Neural progenitor cell (in vitro differentiated cells): Measurements from ENCODE around the gene HTR3D. TPM values are rescaled to one million over a fixed set of nuclear protein-coding genes. Genes with fewer than 3 reads are reported as not detected.

ENCODE experiments used
- DNase-seq: peaks from one replicate; pipeline ENCODE4 v3.0.0-alpha.2; 2016; ENCODE audit warnings: low spot score
- H2AFZ ChIP-seq: fragments of 200-600 bp; sonication (generic); replicated peaks from 2 replicates; pipeline ENCODE4 v1.6.1; 2016; ENCODE audit warnings: antibody characterized with exemption
- H3F3A ChIP-seq: fragments of 200-600 bp; sonication (generic); 2 replicates; pipeline ENCODE4 v1.6.1; 2016; ENCODE audit warnings: antibody characterized with exemption, low read depth
- H3K27ac ChIP-seq: fragments of 200-600 bp; sonication (generic); 2 replicates; pipeline ENCODE4 v1.5.1; 2016; ENCODE audit warnings: mild to moderate bottlenecking
- H3K27me3 ChIP-seq: fragments of 200-600 bp; sonication (generic); 2 replicates; pipeline ENCODE4 v1.6.1; 2016; ENCODE audit warnings: mild to moderate bottlenecking, moderate library complexity
- H3K36me3 ChIP-seq: fragments of 200-600 bp; sonication (generic); 2 replicates; pipeline ENCODE4 v1.5.1; 2016
- H3K4me1 ChIP-seq: fragments of 200-600 bp; sonication (generic); 2 replicates; pipeline ENCODE4 v1.6.1; 2016; ENCODE audit warnings: mixed run types
- H3K4me2 ChIP-seq: fragments of 200-600 bp; sonication (generic); 2 replicates; pipeline ENCODE4 v1.6.1; 2016
- H3K4me3 ChIP-seq: fragments of 200-600 bp; sonication (generic); 2 replicates; pipeline ENCODE4 v1.5.1; 2016
- H3K79me2 ChIP-seq: fragments of 200-600 bp; sonication (generic); 2 replicates; pipeline ENCODE4 v1.6.1; 2016; ENCODE audit warnings: low read depth
- H3K9ac ChIP-seq: fragments of 200-600 bp; sonication (generic); 2 replicates; pipeline ENCODE4 v1.6.1; 2016
- H3K9me3 ChIP-seq: fragments of 200-600 bp; sonication (generic); 2 replicates; pipeline ENCODE4 v1.5.1; 2016; ENCODE audit warnings: low read depth
- H4K20me1 ChIP-seq: fragments of 200-600 bp; sonication (generic); 2 replicates; pipeline ENCODE4 v1.6.1; 2016; ENCODE audit warnings: low read depth
- H3K27ac Mint-ChIP-seq: 3 replicates; pipeline ENCODE4 v1.8.0; 2021; ENCODE audit warnings: mixed read lengths
- H3K27me3 Mint-ChIP-seq: 2 replicates; pipeline ENCODE4 v1.8.0; 2022; ENCODE audit warnings: low read depth, mild to moderate bottlenecking, inconsistent platforms, moderate library complexity, mixed read lengths; ENCODE audit not compliant: insufficient read depth
- H3K36me3 Mint-ChIP-seq: 3 replicates; pipeline ENCODE4 v1.8.0; 2021; ENCODE audit warnings: mixed read lengths
- H3K4me1 Mint-ChIP-seq: 3 replicates; pipeline ENCODE4 v1.8.0; 2021; ENCODE audit warnings: mixed read lengths
- H3K4me3 Mint-ChIP-seq: 3 replicates; pipeline ENCODE4 v1.8.0; 2021; ENCODE audit warnings: mild to moderate bottlenecking, moderate library complexity, mixed read lengths
- H3K9me3 Mint-ChIP-seq: 3 replicates; pipeline ENCODE4 v1.8.0; 2020; ENCODE audit warnings: mixed read lengths
- EZH2 ChIP-seq: fragments of 200-600 bp; sonication (generic); IDR thresholded peaks from 2 replicates; pipeline ENCODE4 v1.6.1; 2017; ENCODE audit warnings: antibody characterized with exemption, mild to moderate bottlenecking, moderate library complexity
- EZH2phosphoT487 ChIP-seq: fragments of 200-600 bp; sonication (generic); IDR thresholded peaks from 2 replicates; pipeline ENCODE4 v1.6.1; 2017; ENCODE audit warnings: antibody characterized with exemption
- total RNA-seq: library from RNA; depleted of rRNA; stranded (reverse); fragments of >200 nt; gene quantifications from 2 replicates; pipeline ENCODE4 v1.2.3, GENCODE V29; 2015; ENCODE audit warnings: low replicate concordance
- TF ChIP-seq, protein P1 (sequence below): fragments of 200-600 bp; sonication (generic); IDR thresholded peaks from 2 replicates; pipeline ENCODE4 v1.5.1; 2017; ENCODE audit warnings: antibody characterized with exemption, mild to moderate bottlenecking

The HTR3D gene
- total RNA-seq, 1 donor from 2014 or later = not detected

DNA sequence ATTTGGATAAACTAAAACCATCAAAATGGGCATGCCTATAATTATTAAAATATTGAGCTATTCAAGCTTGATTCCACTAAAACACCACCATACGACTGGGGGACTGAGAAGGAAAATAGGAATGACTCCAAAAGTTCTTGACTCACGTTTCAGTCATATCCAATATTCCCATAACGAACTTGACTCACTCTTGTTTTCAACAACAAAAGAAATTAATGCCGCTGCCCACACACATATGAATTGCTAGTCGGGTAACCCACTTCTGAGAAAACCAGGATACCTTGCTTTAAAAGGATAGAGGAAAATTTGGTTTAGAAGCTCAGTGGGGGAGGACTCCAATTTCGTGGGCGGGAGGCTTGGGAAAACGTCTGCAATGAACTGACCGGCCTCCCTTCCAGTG is 26.5 kb downstream of the HTR3D start:
- H3K27ac ChIP-seq = no peak overlapping the region
- no peaks in the 10 kb centered on the region for H3F3A ChIP-seq
- H3K4me3 ChIP-seq = no peak overlapping the region
- H4K20me1 ChIP-seq = no peaks in the 10 kb centered on the region
- no peak overlapping the region for H3K4me3 Mint-ChIP-seq
- H3K27me3 ChIP-seq = no peaks in the 10 kb centered on the region
- no peak for TF ChIP-seq EZH2phosphoT487
- TF ChIP-seq EZH2 = no peak
- TF ChIP-seq, protein P1, sequence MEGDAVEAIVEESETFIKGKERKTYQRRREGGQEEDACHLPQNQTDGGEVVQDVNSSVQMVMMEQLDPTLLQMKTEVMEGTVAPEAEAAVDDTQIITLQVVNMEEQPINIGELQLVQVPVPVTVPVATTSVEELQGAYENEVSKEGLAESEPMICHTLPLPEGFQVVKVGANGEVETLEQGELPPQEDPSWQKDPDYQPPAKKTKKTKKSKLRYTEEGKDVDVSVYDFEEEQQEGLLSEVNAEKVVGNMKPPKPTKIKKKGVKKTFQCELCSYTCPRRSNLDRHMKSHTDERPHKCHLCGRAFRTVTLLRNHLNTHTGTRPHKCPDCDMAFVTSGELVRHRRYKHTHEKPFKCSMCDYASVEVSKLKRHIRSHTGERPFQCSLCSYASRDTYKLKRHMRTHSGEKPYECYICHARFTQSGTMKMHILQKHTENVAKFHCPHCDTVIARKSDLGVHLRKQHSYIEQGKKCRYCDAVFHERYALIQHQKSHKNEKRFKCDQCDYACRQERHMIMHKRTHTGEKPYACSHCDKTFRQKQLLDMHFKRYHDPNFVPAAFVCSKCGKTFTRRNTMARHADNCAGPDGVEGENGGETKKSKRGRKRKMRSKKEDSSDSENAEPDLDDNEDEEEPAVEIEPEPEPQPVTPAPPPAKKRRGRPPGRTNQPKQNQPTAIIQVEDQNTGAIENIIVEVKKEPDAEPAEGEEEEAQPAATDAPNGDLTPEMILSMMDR = no peak
- H3K27me3 Mint-ChIP-seq = no peaks in the 10 kb centered on the region
- H3K4me1 ChIP-seq = no peaks in the 10 kb centered on the region
- no peaks in the 10 kb centered on the region for H3K79me2 ChIP-seq
- no peaks in the 10 kb centered on the region for H3K9me3 ChIP-seq
- H3K9me3 Mint-ChIP-seq = no peaks in the 10 kb centered on the region
- no peaks in the 10 kb centered on the region for H3K36me3 Mint-ChIP-seq
- H3K4me2 ChIP-seq = no peak overlapping the region
- H3K4me1 Mint-ChIP-seq = peaks cover 11% of the 10 kb centered on the region
- H3K27ac Mint-ChIP-seq = no peak overlapping the region
- H3K36me3 ChIP-seq = no peaks in the 10 kb centered on the region
- H2AFZ ChIP-seq = no peak overlapping the region
- H3K9ac ChIP-seq = no peak overlapping the region
- DNase-seq = no peak

DNA sequence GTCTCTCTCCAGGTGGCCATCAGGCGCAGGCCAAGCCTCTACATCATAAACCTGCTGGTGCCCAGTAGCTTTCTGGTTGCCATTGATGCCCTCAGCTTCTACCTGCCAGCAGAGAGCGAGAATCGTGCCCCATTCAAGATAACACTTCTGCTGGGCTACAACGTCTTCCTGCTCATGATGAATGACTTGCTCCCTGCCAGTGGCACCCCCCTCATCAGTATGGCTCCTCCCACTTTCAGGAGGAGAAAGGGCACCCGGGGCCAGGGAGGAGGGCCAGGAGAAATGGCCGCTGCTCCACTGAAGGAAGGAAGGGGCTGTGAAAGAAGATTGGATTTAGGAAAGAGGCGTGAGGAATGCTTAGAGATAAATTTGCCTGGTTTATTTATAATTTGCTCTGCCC is 27.9 kb downstream of the HTR3D start:
- no peak overlapping the region for H3K4me3 ChIP-seq
- H3K9me3 ChIP-seq = no peaks in the 10 kb centered on the region
- H3K27me3 ChIP-seq = no peaks in the 10 kb centered on the region
- H3K4me2 ChIP-seq = no peak overlapping the region
- no peak overlapping the region for H3K27ac ChIP-seq
- no peak overlapping the region for H3K9ac ChIP-seq
- peak overlapping the region; percentile 48 for H2AFZ ChIP-seq
- H3F3A ChIP-seq = no peaks in the 10 kb centered on the region
- H3K27me3 Mint-ChIP-seq = no peaks in the 10 kb centered on the region
- no peak overlapping the region for H3K27ac Mint-ChIP-seq
- no peaks in the 10 kb centered on the region for H3K4me1 ChIP-seq
- H3K4me3 Mint-ChIP-seq = no peak overlapping the region
- no peaks in the 10 kb centered on the region for H4K20me1 ChIP-seq
- no peak for DNase-seq
- H3K36me3 Mint-ChIP-seq = no peaks in the 10 kb centered on the region
- peaks cover 11% of the 10 kb centered on the region for H3K4me1 Mint-ChIP-seq
- H3K9me3 Mint-ChIP-seq = no peaks in the 10 kb centered on the region
- no peak for TF ChIP-seq EZH2phosphoT487
- H3K36me3 ChIP-seq = no peaks in the 10 kb centered on the region
- H3K79me2 ChIP-seq = no peaks in the 10 kb centered on the region

DNA sequence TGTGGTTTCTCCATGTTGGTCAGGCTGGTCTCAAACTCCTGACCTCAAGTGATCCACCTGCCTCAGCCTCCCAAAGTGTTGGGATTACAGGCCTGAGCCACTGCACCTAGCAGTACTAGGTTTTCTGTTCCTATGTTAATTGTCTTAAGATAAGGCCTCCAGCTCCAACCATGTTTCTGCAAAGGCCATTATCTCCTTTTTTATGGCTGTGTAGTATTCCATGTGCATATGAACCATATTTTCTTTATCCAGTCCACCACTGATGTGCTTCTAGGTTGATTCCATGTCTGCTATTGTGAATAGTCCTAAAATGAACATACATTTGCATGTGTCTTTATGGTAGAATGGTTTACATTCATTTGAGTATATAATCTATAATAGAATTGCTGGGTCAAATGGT is 31.1 kb downstream of the HTR3D start:
- no peak overlapping the region for H3K4me3 Mint-ChIP-seq
- TF ChIP-seq EZH2phosphoT487 (no peak), EZH2 (no peak)
- TF ChIP-seq, protein P1 = no peak
- Histone ChIP-seq H4K20me1 (no peaks in the 10 kb centered on the region), H3K9me3 (no peaks in the 10 kb centered on the region), H3K4me3 (no peak overlapping the region), H3F3A (no peaks in the 10 kb centered on the region), H3K79me2 (no peaks in the 10 kb centered on the region), H3K36me3 (no peaks in the 10 kb centered on the region), H3K27me3 (no peaks in the 10 kb centered on the region), H2AFZ (no peak overlapping the region), H3K4me1 (no peaks in the 10 kb centered on the region), H3K9ac (no peak overlapping the region), H3K4me2 (no peak overlapping the region), H3K27ac (no peak overlapping the region)
- no peak overlapping the region for H3K27ac Mint-ChIP-seq
- H3K27me3 Mint-ChIP-seq = no peaks in the 10 kb centered on the region
- H3K4me1 Mint-ChIP-seq = peaks cover 9% of the 10 kb centered on the region
- DNase-seq = no peak
- no peaks in the 10 kb centered on the region for H3K9me3 Mint-ChIP-seq
- H3K36me3 Mint-ChIP-seq = no peaks in the 10 kb centered on the region

DNA sequence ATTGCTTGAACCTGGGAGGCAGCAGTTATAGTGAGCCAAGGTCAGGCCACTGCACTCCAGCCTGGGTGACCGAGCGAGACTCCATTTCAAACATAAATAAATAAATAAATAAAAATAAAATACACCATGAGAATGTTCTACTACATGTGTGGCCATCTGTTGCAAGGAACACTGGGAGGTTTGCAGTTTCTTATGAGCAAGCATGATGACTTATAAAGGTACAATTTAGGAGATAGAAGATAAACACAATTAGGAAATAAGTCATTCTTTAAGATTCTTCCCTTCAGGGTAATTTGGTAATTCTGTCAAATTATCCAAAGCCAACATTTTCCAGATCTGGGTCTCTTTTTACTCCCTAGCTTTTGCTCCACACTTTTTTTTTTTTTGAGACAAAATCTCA is 34.7 kb downstream of the HTR3D start:
- Histone ChIP-seq H2AFZ (no peak overlapping the region), H3K36me3 (no peaks in the 10 kb centered on the region), H3K79me2 (no peaks in the 10 kb centered on the region), H3K9ac (no peak overlapping the region), H3K4me1 (no peaks in the 10 kb centered on the region), H4K20me1 (no peaks in the 10 kb centered on the region), H3K27me3 (no peaks in the 10 kb centered on the region), H3F3A (no peaks in the 10 kb centered on the region), H3K4me3 (no peak overlapping the region), H3K9me3 (no peaks in the 10 kb centered on the region), H3K4me2 (no peak overlapping the region), H3K27ac (no peak overlapping the region)
- Mint-ChIP-seq H3K36me3 (no peaks in the 10 kb centered on the region), H3K9me3 (peaks cover 6% of the 10 kb centered on the region), H3K27ac (no peak overlapping the region), H3K4me1 (no peaks in the 10 kb centered on the region), H3K27me3 (no peaks in the 10 kb centered on the region), H3K4me3 (no peak overlapping the region)
- TF ChIP-seq EZH2 (no peak), EZH2phosphoT487 (no peak)
- TF ChIP-seq, protein P1 = no peak
- no peak for DNase-seq
